Fibroblast of lung (primary cell): ENCODE data around the gene EFCAB5.

Experiments used
- EZH2 ChIP-seq: IDR thresholded peaks from 2 replicates; pipeline ENCODE4 v1.5.1; 2012; ENCODE audit warnings: low read length, control low read depth, mild to moderate bottlenecking; ENCODE audit errors: missing control alignments
- TF ChIP-seq, protein P1 (sequence below), 2 donors: IDR thresholded peaks in 1 of 2; conservative IDR thresholded peaks in 1 of 2; 1 replicate in 1 of 2; 2 replicates in 1 of 2; pipeline ENCODE4 v1.5.1; 2011 to 2012; ENCODE audit warnings: low read length in 2 of 2, control low read depth in 1 of 2, inconsistent platforms in 1 of 2, low read depth in 1 of 2, mild to moderate bottlenecking in 1 of 2

DNA sequence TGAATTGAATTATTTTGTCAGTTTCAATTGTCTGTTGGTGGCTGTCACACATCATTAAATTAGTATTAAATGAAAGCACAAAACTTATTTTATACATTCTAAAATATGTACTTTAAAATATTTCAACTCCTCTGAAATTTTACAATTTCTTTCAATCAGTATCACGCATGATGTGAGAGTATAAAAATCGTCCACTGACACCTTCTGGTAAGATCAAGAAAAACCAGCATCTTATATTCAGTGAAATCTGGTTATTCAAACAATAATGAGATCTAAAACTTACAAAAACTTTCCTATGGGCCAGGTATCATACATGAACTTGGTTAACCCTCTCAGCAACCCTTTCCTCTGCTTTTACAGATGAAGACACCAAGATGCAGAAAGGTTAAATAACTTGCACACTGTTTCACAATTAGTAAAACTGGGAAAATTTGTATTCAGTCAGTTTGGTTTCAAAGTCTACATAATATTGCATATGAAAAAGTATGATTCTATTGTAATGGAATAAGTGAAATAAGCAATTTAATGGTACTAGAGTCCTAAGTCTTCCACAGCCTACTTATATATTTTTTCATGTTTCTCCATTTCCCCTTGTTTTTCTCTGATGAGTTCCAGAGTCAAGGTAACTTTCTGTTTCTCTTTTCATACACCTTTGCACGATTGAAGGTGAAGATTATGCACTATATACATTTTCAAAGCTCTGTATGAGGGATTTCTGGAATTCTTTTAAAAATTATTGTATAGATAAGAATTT lies 58.7 kb downstream of the EFCAB5 start:
- TF ChIP-seq, protein P1, sequence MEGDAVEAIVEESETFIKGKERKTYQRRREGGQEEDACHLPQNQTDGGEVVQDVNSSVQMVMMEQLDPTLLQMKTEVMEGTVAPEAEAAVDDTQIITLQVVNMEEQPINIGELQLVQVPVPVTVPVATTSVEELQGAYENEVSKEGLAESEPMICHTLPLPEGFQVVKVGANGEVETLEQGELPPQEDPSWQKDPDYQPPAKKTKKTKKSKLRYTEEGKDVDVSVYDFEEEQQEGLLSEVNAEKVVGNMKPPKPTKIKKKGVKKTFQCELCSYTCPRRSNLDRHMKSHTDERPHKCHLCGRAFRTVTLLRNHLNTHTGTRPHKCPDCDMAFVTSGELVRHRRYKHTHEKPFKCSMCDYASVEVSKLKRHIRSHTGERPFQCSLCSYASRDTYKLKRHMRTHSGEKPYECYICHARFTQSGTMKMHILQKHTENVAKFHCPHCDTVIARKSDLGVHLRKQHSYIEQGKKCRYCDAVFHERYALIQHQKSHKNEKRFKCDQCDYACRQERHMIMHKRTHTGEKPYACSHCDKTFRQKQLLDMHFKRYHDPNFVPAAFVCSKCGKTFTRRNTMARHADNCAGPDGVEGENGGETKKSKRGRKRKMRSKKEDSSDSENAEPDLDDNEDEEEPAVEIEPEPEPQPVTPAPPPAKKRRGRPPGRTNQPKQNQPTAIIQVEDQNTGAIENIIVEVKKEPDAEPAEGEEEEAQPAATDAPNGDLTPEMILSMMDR (conservative IDR thresholded peaks at IDR 0.05 in 1 of 2, IDR thresholded peaks at IDR 0.05 in 1 of 2; ENCODE audit: low read depth in 1 of 2, low read length in 2 of 2), result peak in 1 of 2 donors; percentile 9
- TF ChIP-seq EZH2, result no peak
